Ishikawa (cell line): ENCODE data around the gene HGD.

Experiments used
- CEBPB ChIP-seq: IDR thresholded peaks from 2 replicates; pipeline ENCODE4 v1.6.1; 2012
- CREB1 ChIP-seq: IDR thresholded peaks from 2 replicates; pipeline ENCODE4 v1.6.1; 2012; ENCODE audit warnings: low read depth
- EGR1 ChIP-seq: IDR thresholded peaks from 2 replicates; pipeline ENCODE4 v1.6.1; 2012
- EP300 ChIP-seq: IDR thresholded peaks from 2 replicates; pipeline ENCODE4 v1.6.1; 2012; ENCODE audit warnings: borderline replicate concordance
- FOXM1 ChIP-seq: IDR thresholded peaks from 2 replicates; pipeline ENCODE4 v1.6.1; 2012; ENCODE audit warnings: low read depth, borderline replicate concordance
- NFIC ChIP-seq: IDR thresholded peaks from 2 replicates; pipeline ENCODE4 v1.6.1; 2012
- RAD21 ChIP-seq: IDR thresholded peaks from 2 replicates; pipeline ENCODE4 v1.6.1; 2012; ENCODE audit warnings: low read depth
- REST ChIP-seq: IDR thresholded peaks from 2 replicates; pipeline ENCODE4 v1.6.1; 2012; ENCODE audit warnings: low read depth, mild to moderate bottlenecking
- TAF1 ChIP-seq: IDR thresholded peaks from 2 replicates; pipeline ENCODE4 v1.6.1; 2012; ENCODE audit warnings: low read depth, mild to moderate bottlenecking
- TCF12 ChIP-seq: IDR thresholded peaks from 2 replicates; pipeline ENCODE4 v1.6.1; 2012; ENCODE audit warnings: low read depth
- TEAD4 ChIP-seq: IDR thresholded peaks from 2 replicates; pipeline ENCODE4 v1.6.1; 2012
- YY1 ChIP-seq: IDR thresholded peaks from 2 replicates; pipeline ENCODE4 v1.6.1; 2012; ENCODE audit warnings: low read depth
- ZBTB7A ChIP-seq: IDR thresholded peaks from 2 replicates; pipeline ENCODE4 v1.6.1; 2012; ENCODE audit warnings: low read depth
- TF ChIP-seq, protein P1 (sequence below): IDR thresholded peaks from 2 replicates; pipeline ENCODE4 v1.6.1; 2012
- TF ChIP-seq, protein P2 (sequence below): IDR thresholded peaks from 2 replicates; pipeline ENCODE4 v1.6.1; 2012

Gene HGD

DNA sequence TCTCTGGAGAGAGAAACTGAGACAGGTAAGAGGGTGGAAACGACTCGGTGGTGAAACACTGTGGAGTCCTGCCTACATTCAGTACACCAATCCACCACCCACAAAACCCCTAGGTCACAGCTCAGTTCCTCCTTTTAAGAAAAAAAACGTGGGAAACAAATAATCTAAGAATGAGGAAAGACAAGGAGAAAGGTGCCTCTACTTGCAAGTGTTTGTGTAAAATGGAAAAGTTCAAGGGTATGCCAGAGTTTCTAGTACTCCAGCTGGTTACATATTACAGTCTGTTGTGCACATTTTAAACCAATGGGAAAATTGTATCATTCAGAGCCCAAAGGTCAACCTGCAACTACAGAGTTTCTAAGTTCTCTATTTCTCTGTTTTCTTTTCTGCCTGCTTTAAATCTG is 32.2 kb downstream of the HGD start:
- TF ChIP-seq REST (no peak), TEAD4 (no peak), TCF12 (no peak), ZBTB7A (no peak), EP300 (no peak), RAD21 (no peak), EGR1 (no peak), CEBPB (no peak), CREB1 (no peak), FOXM1 (no peak), TAF1 (no peak)
- TF ChIP-seq, protein P1, sequence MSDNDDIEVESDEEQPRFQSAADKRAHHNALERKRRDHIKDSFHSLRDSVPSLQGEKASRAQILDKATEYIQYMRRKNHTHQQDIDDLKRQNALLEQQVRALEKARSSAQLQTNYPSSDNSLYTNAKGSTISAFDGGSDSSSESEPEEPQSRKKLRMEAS, result no peak
- TF ChIP-seq, protein P2, sequence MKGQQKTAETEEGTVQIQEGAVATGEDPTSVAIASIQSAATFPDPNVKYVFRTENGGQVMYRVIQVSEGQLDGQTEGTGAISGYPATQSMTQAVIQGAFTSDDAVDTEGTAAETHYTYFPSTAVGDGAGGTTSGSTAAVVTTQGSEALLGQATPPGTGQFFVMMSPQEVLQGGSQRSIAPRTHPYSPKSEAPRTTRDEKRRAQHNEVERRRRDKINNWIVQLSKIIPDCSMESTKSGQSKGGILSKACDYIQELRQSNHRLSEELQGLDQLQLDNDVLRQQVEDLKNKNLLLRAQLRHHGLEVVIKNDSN, result no peak

DNA sequence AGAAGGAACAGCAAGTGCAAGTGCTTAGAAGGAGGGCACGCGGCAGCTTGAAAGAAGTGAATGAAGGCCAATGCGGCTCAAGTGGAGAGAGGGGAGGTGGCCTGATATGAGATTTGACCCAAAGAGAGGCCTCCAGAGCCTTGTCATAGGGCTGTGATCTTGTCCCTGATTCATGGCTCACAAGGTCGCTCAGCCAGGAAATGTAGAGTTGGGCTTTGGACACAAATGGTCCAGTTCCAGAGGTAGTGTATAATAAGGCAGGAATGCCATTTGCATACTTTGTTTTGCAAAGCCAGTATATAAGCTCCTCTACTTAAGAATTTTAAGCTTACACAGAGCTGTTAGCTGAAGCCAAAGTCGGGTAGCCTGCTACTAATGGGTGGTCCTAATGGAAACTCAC is 33.7 kb downstream of the HGD start:
- TF ChIP-seq TAF1, result no peak
- TF ChIP-seq YY1, result no peak
- no peak for TF ChIP-seq TEAD4
- TF ChIP-seq TCF12, result no peak
- TF ChIP-seq ZBTB7A, result no peak
- no peak for TF ChIP-seq REST
- no peak for TF ChIP-seq CREB1
- TF ChIP-seq, protein P2, result no peak
- no peak for TF ChIP-seq EP300

DNA sequence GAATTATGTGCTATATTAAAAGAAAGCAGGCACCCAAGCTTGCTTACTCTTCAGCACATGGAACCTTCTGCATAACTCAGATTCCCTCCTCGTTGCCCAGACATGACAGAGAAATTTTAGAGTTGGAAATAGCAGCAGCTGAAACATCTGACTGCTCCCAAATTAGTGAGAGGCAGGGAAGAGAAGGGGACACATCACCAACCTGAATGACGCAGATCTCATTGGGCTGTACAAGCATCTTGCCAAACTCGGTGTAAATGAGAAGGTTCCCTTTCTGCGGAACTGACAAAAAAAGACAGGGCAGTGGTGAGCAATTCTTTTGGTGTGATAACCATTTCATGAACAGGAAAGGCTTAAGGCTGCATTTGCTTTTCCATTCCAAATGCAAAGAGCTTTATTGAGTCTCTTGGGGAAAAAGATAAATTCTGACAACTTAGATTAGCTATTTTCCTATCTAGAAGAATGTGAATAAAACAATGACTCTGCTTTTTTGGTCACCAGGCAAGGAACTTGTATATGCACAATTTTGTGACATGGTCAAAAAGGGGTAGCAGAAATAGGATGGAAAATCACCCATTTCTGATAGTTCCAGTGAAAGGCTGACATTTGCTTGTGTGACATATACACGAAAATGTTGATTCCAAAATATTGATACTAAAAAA is 35.1 kb downstream of the HGD start:
- TF ChIP-seq, protein P1, result no peak
- TF ChIP-seq TEAD4 (no peak), NFIC (no peak), RAD21 (no peak), TCF12 (no peak), ZBTB7A (no peak), EGR1 (no peak), YY1 (no peak)
- TF ChIP-seq, protein P2, result no peak

DNA sequence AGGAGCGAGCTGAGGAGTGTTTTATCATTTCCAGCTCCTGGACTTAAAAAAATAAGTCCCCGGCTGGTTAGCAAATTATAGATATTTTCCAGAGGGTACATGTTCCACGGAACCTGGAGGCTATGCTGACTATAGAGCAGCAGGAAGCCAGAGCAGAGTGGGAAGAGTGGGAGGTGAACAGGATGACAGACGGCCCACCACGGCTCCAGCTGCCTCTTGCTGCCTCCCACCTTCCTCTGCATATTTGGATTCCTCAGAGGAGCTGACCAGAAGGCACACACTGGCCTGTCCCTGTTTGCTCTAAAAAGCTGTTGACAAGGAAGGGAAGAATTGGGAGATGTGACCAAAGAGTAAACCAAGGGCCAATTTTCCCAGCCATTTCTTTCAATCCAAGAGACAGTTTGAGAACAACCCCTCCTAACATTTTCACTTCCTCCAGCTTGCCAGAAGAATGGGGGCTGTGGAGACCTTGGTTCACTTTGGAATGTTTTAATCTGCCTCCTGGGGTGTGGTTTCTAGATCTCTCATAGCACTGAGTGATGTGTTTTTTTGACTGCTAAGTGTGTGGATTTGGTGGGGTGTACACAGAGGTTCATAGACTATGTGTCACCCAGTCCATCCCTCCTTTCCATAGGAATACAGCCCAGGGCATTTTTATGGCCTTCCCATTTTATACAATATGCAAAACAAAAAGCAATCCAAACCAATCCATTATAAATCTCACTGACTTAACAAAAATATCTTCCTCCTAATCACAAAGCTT is 36.8 kb downstream of the HGD start:
- no peak for TF ChIP-seq TAF1
- TF ChIP-seq TEAD4, result no peak
- TF ChIP-seq CREB1, result no peak

DNA sequence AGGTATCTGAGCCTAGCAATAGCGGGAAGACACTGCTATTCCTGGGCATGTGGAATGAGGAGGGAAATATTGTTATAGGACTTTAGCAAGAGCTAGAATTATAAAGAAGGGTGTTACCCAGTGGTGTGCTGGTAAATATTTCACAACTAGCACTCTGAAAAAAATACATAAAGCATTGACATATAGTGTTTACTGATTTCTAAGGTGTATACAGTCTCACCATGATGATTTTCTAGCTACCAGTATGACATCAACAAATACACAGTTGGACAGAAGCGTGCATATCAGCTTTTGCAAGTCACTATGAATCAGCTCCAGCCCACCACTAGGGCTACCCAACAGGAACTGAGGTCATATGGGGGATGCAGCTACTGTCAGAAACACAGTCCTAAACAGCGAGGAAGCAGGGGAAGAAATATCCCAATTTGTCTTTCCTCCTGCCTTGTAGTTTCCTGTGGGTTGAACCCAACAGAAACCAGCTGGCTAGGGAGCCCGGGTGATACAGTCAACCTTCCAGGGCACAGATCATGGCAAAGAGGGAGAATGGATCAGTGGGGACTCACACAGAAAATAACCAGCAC is 39.6 kb downstream of the HGD start:
- no peak for TF ChIP-seq CEBPB
- no peak for TF ChIP-seq RAD21
- no peak for TF ChIP-seq YY1
- TF ChIP-seq ZBTB7A, result no peak
- no peak for TF ChIP-seq REST
- TF ChIP-seq NFIC, result no peak
- TF ChIP-seq CREB1, result no peak
- no peak for TF ChIP-seq TEAD4
- no peak for TF ChIP-seq TAF1
- TF ChIP-seq, protein P1, result no peak
